DOHH2 (cell line): Measurements from ENCODE around the gene MOV10L1.

Experiments used
- EZH2phosphoT487 ChIP-seq: fragments of 200-600 bp; sonication (generic); IDR thresholded peaks from 2 replicates; pipeline ENCODE4 v1.6.1; 2017; ENCODE audit warnings: borderline replicate concordance, mild to moderate bottlenecking, antibody characterized with exemption, low read length, moderate library complexity, mixed read lengths
- TF ChIP-seq, protein P1 (sequence below): fragments of 200-600 bp; sonication (generic); IDR thresholded peaks from one replicate; pipeline ENCODE4 v1.5.1; 2014; ENCODE audit warnings: antibody characterized with exemption, mild to moderate bottlenecking, low read depth, low read length; ENCODE audit not compliant: poor library complexity, severe bottlenecking

DNA sequence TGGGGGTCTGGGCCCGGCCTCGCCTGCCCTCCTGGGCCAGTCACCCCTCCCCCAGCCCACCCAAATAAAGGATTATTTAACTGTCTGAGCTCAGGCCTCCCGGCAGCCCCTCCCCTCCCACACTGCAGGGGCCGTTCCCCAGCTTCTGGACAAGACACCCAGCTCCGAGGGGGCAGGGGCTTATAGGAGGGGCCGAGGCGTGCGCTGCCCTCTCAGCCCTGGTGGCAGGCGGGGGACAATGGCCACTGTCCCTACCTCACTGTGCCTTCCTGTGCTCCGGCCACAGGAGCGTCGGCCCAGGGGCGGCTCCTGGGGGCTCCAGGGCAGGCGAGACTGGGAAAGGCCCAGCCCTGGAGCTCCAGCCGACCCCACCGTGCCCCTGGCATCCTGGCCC is 108.8 kb downstream of the MOV10L1 start:
- TF ChIP-seq, protein P1, sequence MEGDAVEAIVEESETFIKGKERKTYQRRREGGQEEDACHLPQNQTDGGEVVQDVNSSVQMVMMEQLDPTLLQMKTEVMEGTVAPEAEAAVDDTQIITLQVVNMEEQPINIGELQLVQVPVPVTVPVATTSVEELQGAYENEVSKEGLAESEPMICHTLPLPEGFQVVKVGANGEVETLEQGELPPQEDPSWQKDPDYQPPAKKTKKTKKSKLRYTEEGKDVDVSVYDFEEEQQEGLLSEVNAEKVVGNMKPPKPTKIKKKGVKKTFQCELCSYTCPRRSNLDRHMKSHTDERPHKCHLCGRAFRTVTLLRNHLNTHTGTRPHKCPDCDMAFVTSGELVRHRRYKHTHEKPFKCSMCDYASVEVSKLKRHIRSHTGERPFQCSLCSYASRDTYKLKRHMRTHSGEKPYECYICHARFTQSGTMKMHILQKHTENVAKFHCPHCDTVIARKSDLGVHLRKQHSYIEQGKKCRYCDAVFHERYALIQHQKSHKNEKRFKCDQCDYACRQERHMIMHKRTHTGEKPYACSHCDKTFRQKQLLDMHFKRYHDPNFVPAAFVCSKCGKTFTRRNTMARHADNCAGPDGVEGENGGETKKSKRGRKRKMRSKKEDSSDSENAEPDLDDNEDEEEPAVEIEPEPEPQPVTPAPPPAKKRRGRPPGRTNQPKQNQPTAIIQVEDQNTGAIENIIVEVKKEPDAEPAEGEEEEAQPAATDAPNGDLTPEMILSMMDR = no peak
- no peak for TF ChIP-seq EZH2phosphoT487
